ENCODE data around the gene PDZRN4.

Gene PDZRN4

DNA sequence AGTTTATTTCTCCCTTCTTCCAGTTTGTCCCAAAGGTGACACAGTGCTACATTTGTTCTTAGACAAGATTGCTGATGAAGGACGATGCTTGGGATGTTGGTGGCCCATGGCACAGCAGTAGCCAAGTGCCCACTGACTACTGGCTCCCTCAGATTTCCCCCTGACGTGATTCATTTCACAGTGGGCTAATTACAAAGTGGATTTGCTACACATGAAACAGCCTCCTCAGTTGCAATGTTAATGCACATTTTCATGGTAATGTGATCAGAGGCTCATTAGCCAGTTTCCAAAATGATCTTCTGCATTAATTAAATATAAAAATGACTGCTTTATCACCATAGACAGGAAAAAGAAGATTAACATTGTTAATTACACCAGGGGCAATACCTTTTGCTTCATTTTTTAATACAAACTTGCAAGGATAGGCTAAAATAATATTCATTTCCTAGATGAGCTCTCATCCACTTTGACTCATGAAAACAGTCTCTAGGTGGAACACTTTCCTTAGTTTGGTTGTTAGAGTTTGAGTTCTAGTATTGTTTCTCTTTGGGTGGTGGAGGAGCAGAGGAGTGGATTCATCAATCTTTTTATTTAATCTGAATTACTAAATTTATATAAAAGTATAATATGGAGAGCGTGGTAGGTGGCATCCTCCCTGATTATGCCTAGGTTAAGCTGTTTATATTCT, 250.9 kb downstream of the PDZRN4 start:
- H3K27me3 ChIP-seq (ENCODE audit: control insufficient read depth, insufficient read depth, low read length, poor library complexity, severe bottlenecking): no peaks in the 10 kb centered on the region
- H3K4me3 ChIP-seq (ENCODE audit: insufficient read depth, low read depth, low read length): no peak overlapping the region
- no peaks in the 10 kb centered on the region for H3K36me3 ChIP-seq (ENCODE audit: control insufficient read depth, insufficient read depth, low read length)
- 75 to 92% methylated on average over 2 to 3 of the region's 3 CpGs for WGBS, 2 experiments
- H3K27ac ChIP-seq (ENCODE audit: insufficient read depth, low read depth, low read length, poor library complexity, severe bottlenecking): no peak overlapping the region
- no peaks in the 10 kb centered on the region for H3K9me3 ChIP-seq (ENCODE audit: control insufficient read depth, low read length)
- H3K4me1 ChIP-seq (ENCODE audit: control insufficient read depth, insufficient read depth, low read length): no peaks in the 10 kb centered on the region

DNA sequence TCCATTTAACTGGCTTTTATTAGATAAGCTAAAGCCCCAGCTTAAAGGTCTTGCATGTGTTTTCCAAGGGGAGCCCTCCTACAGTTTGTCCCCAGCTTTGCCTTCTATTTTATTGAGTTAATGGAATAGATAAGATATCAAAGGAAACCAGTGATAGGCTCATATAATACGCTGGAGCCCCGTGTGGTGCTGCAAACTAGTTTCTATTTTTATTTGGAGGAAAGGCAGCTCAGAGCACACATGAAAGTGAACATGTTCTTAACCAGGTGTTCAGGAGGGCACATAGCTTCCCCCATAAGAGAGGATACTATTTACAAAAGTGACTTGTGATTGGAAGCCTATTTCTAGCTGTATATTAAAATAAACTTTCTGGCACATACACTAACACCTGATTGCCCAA, 251.7 kb downstream of the PDZRN4 start:
- Histone ChIP-seq H3K36me3 (ENCODE audit: control insufficient read depth, insufficient read depth, low read length) (no peaks in the 10 kb centered on the region), H3K27ac (ENCODE audit: insufficient read depth, low read depth, low read length, poor library complexity, severe bottlenecking) (no peak overlapping the region), H3K4me3 (ENCODE audit: insufficient read depth, low read depth, low read length) (no peak overlapping the region), H3K4me1 (ENCODE audit: control insufficient read depth, insufficient read depth, low read length) (no peaks in the 10 kb centered on the region), H3K27me3 (ENCODE audit: control insufficient read depth, insufficient read depth, low read length, poor library complexity, severe bottlenecking) (no peaks in the 10 kb centered on the region), H3K9me3 (ENCODE audit: control insufficient read depth, low read length) (no peaks in the 10 kb centered on the region)
- WGBS, 2 experiments: 77 to 86% methylated on average over 2 of the region's 2 CpGs

DNA sequence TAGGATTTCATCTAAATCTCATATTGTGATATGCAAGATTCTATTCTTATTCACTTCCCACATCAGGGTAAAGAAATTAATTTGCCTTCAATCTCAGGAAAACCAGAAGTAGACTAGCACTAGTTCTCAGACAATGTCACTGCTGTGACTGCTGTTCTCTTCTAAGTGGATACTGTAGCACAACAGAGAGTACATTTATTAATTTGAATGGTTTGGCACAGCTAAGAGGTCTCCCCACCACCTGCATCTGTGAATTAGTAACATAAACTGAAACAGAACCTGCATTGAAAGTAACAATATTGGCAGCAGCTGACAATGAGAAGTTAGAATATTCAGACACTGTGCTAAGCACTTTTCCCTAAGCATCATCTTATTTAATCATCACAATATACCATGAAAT, 253.1 kb downstream of the PDZRN4 start:
- no peak overlapping the region for H3K27ac ChIP-seq (ENCODE audit: insufficient read depth, low read depth, low read length, poor library complexity, severe bottlenecking)
- H3K27me3 ChIP-seq (ENCODE audit: control insufficient read depth, insufficient read depth, low read length, poor library complexity, severe bottlenecking): no peaks in the 10 kb centered on the region
- H3K4me1 ChIP-seq (ENCODE audit: control insufficient read depth, insufficient read depth, low read length): no peaks in the 10 kb centered on the region
- no peak overlapping the region for H3K4me3 ChIP-seq (ENCODE audit: insufficient read depth, low read depth, low read length)
- H3K36me3 ChIP-seq (ENCODE audit: control insufficient read depth, insufficient read depth, low read length): no peaks in the 10 kb centered on the region
- H3K9me3 ChIP-seq (ENCODE audit: control insufficient read depth, low read length): no peaks in the 10 kb centered on the region

DNA sequence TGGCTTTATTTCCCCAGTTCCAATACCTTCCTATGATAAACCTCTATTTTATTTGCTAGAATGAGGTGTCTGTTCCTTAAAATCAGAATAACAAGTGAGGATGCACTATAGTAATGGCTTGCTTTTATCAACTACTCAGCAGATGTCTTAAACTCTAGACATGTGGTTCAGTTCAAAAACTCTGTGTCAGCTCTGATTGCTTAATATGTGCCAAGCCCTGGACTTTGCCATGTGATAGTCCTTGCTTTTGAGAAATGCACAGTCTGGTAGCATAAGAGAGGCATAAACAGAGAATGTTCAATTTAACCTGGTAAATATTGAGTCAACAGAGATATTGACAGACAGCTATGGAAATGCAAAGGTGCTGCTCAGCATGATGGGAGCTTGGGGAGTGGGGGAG, 254.8 kb downstream of the PDZRN4 start:
- Histone ChIP-seq H3K27ac (ENCODE audit: insufficient read depth, low read depth, low read length, poor library complexity, severe bottlenecking) (no peak overlapping the region), H3K4me3 (ENCODE audit: insufficient read depth, low read depth, low read length) (no peak overlapping the region)

DNA sequence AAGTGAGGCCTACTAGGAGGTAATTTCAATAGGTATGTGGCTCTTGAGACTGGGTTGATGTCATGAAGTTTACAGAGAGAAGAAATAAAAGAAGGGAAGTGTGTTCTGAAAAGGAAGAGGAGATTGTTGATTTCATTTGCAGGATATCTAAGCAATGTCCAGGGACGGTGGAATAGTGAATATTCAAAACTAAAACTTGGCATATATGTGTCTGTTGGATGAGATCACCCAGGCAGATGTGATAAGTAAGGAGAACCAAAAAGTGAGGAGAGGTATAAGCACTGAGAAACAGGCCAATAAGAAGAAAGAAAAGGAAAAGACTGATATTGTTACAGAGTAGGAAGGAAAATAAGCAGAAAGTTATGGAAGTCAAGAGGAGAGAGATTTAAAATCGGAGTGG, 255.6 kb downstream of the PDZRN4 start:
- no peak overlapping the region for H3K4me3 ChIP-seq (ENCODE audit: insufficient read depth, low read depth, low read length)
- no peaks in the 10 kb centered on the region for H3K36me3 ChIP-seq (ENCODE audit: control insufficient read depth, insufficient read depth, low read length)
- no peak overlapping the region for H3K27ac ChIP-seq (ENCODE audit: insufficient read depth, low read depth, low read length, poor library complexity, severe bottlenecking)
- no peaks in the 10 kb centered on the region for H3K4me1 ChIP-seq (ENCODE audit: control insufficient read depth, insufficient read depth, low read length)
- H3K9me3 ChIP-seq (ENCODE audit: control insufficient read depth, low read length): no peaks in the 10 kb centered on the region
- no peaks in the 10 kb centered on the region for H3K27me3 ChIP-seq (ENCODE audit: control insufficient read depth, insufficient read depth, low read length, poor library complexity, severe bottlenecking)
- WGBS, 2 experiments: 72% methylated on average over 2 of the region's 2 CpGs

More for the DNA sequence above, 254.8 kb downstream of the PDZRN4 start:
- Histone ChIP-seq H3K9me3 (ENCODE audit: control insufficient read depth, low read length) (no peaks in the 10 kb centered on the region), H3K4me1 (ENCODE audit: control insufficient read depth, insufficient read depth, low read length) (no peaks in the 10 kb centered on the region), H3K27me3 (ENCODE audit: control insufficient read depth, insufficient read depth, low read length, poor library complexity, severe bottlenecking) (no peaks in the 10 kb centered on the region), H3K36me3 (ENCODE audit: control insufficient read depth, insufficient read depth, low read length) (no peaks in the 10 kb centered on the region)

DNA sequence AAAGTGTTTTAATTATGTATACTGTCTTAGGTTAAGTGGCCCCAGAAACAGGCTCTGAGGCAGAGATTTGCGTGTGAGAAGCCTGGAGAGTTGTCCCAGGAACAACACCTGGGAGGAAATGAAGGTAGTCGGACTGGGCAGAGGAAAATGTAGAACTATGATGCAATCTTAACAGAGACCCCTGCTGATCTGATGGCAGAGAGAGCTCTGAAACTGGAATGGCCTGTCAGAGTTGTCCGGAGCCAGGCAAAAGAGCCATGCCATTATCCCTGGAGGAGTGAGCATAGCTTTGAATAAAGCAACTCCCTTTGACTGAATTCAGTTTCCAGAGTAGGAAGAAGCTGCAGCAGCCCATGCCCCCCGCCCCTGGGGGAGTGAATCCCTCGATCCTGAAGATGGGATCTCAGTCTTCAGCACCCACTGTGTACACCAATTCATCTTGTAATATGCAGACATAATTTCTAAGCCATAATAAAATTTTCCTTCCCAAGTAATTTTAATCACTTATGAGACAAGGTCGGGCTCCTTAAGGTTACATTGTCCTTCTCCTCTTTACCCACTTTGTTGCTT, 264.8 kb downstream of the PDZRN4 start:
- Histone ChIP-seq H3K9me3 (ENCODE audit: control insufficient read depth, low read length) (no peaks in the 10 kb centered on the region), H3K36me3 (ENCODE audit: control insufficient read depth, insufficient read depth, low read length) (no peaks in the 10 kb centered on the region), H3K4me3 (ENCODE audit: insufficient read depth, low read depth, low read length) (no peak overlapping the region), H3K4me1 (ENCODE audit: control insufficient read depth, insufficient read depth, low read length) (no peaks in the 10 kb centered on the region), H3K27ac (ENCODE audit: insufficient read depth, low read depth, low read length, poor library complexity, severe bottlenecking) (no peak overlapping the region), H3K27me3 (ENCODE audit: control insufficient read depth, insufficient read depth, low read length, poor library complexity, severe bottlenecking) (no peaks in the 10 kb centered on the region)
- 71% methylated on average over 6 of the region's 6 CpGs for WGBS, 2 experiments

DNA sequence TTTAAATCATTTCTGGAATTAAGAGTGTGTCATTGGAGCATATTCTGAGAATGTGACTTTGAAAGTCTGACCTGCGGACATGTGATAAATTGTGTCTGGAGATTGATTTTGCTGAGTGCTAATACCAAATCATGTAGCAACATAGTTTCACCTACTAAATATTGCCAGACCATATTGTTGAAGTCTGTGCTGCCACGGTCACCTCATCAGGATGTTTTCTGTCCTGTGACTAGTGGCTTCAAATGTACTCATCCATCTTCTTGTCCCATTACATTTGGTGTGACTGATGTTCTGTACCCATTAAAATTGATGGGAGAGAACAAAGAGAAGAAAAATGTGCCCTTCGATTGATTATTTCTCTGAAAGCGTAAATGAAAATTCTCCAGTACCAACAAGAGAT, 265.3 kb downstream of the PDZRN4 start:
- no peaks in the 10 kb centered on the region for H3K9me3 ChIP-seq (ENCODE audit: control insufficient read depth, low read length)
- H3K4me3 ChIP-seq (ENCODE audit: insufficient read depth, low read depth, low read length): no peak overlapping the region
- H3K27me3 ChIP-seq (ENCODE audit: control insufficient read depth, insufficient read depth, low read length, poor library complexity, severe bottlenecking): no peaks in the 10 kb centered on the region
- H3K27ac ChIP-seq (ENCODE audit: insufficient read depth, low read depth, low read length, poor library complexity, severe bottlenecking): no peak overlapping the region
- no peaks in the 10 kb centered on the region for H3K4me1 ChIP-seq (ENCODE audit: control insufficient read depth, insufficient read depth, low read length)
- H3K36me3 ChIP-seq (ENCODE audit: control insufficient read depth, insufficient read depth, low read length): no peaks in the 10 kb centered on the region
- 92 to 93% methylated on average over 3 of the region's 4 CpGs for WGBS, 2 experiments

DNA sequence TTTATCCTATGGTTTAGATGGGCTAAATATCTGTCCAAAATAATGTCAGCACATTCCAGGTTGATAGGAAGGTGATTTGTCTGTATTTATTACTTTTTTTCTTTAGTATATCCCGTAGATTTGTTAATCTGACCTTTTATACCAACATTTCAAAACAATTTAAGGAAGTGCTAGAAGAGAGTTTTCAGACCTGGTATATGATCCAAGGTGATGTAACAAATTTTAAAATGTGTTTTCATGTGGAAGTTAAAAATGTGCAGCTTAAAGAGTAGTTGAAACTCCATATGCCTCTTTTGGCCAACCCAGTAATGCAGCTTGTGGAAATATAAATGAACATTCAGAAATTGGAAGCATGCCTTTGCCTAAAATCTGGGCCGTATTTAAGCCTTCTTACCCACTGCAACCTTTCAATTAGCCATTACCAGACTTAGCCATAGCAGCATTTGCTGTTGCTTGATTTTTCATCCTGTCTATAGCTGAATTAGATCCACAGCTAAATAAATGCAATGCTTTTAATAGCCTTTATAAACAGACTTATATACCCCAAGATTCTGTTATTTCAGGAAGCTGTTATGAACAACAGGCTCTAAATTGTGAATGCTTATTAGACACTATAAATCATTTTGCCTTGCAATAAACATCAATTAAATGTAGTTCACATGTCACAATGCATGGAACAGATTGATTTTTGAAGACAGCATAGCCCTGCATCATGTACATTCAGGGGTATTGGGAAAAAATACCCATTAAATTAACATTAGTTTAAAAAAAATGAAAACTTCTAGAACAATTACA, 271.2 kb downstream of the PDZRN4 start:
- Histone ChIP-seq H3K27ac (ENCODE audit: insufficient read depth, low read depth, low read length, poor library complexity, severe bottlenecking) (no peak overlapping the region), H3K4me3 (ENCODE audit: insufficient read depth, low read depth, low read length) (no peak overlapping the region), H3K4me1 (ENCODE audit: control insufficient read depth, insufficient read depth, low read length) (no peaks in the 10 kb centered on the region), H3K27me3 (ENCODE audit: control insufficient read depth, insufficient read depth, low read length, poor library complexity, severe bottlenecking) (no peaks in the 10 kb centered on the region), H3K36me3 (ENCODE audit: control insufficient read depth, insufficient read depth, low read length) (no peaks in the 10 kb centered on the region), H3K9me3 (ENCODE audit: control insufficient read depth, low read length) (no peaks in the 10 kb centered on the region)
- 79 to 97% methylated on average over 1 of the region's 2 CpGs for WGBS, 2 experiments

DNA sequence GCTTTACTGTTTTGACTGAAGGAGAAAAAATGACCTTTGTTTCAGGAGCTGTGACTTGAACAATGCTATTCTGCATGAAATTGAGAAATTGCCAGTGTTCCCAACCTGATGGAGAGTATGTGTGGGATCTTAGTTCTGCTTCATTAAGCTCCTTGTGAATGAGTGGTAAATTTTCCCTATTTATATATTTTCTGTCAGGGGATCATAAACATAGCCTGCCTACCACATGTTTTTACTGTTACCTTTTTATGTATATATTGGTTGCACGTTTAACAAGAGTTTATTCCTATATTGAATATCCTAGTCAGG, 271.7 kb downstream of the PDZRN4 start:
- H3K9me3 ChIP-seq (ENCODE audit: control insufficient read depth, low read length): no peaks in the 10 kb centered on the region
- no CpG with 5 or more reads among the region's 1 CpG for WGBS, 2 experiments
- H3K27me3 ChIP-seq (ENCODE audit: control insufficient read depth, insufficient read depth, low read length, poor library complexity, severe bottlenecking): no peaks in the 10 kb centered on the region
- H3K27ac ChIP-seq (ENCODE audit: insufficient read depth, low read depth, low read length, poor library complexity, severe bottlenecking): no peak overlapping the region
- H3K4me1 ChIP-seq (ENCODE audit: control insufficient read depth, insufficient read depth, low read length): no peaks in the 10 kb centered on the region
- H3K36me3 ChIP-seq (ENCODE audit: control insufficient read depth, insufficient read depth, low read length): no peaks in the 10 kb centered on the region
- no peak overlapping the region for H3K4me3 ChIP-seq (ENCODE audit: insufficient read depth, low read depth, low read length)

DNA sequence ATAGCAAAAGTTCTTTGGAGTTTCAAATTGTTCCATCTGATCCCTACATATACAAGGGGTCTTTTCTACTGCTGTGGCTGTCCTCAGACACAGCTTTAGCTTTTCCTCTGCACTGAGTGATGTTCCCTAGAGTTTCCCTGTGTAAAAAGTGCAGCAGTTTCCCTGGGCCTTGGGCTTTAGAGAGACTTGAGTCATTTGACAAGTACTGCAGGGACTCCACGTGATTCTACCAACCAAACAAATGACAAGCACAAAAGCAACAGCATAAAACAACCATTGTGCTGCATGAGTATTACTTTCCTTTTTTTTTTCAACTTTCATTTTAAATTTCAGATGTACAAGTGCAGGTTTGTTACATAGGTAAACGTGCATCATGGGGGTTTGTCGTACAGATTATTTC, 272.8 kb downstream of the PDZRN4 start:
- H3K36me3 ChIP-seq (ENCODE audit: control insufficient read depth, insufficient read depth, low read length): no peaks in the 10 kb centered on the region
- no peaks in the 10 kb centered on the region for H3K9me3 ChIP-seq (ENCODE audit: control insufficient read depth, low read length)
- H3K27ac ChIP-seq (ENCODE audit: insufficient read depth, low read depth, low read length, poor library complexity, severe bottlenecking): no peak overlapping the region
- no peaks in the 10 kb centered on the region for H3K27me3 ChIP-seq (ENCODE audit: control insufficient read depth, insufficient read depth, low read length, poor library complexity, severe bottlenecking)
- WGBS, 2 experiments: 83 to 87% methylated on average over 3 of the region's 3 CpGs
- no peaks in the 10 kb centered on the region for H3K4me1 ChIP-seq (ENCODE audit: control insufficient read depth, insufficient read depth, low read length)
- H3K4me3 ChIP-seq (ENCODE audit: insufficient read depth, low read depth, low read length): no peak overlapping the region

All from ectodermal cell (in vitro differentiated cells).